Activated CD4-positive, alpha-beta T cell treated with anti-CD3 and anti-CD28 coated beads, Interleukin-2, amount 50 U/mL, for 48 hours (primary cell): Measurements from ENCODE around the gene TSPAN7.

Source experiments
- DNase-seq, 2 experiments: peaks; one replicate each; pipeline ENCODE4 v3.0.0-alpha.2; 2020

Gene TSPAN7

DNA sequence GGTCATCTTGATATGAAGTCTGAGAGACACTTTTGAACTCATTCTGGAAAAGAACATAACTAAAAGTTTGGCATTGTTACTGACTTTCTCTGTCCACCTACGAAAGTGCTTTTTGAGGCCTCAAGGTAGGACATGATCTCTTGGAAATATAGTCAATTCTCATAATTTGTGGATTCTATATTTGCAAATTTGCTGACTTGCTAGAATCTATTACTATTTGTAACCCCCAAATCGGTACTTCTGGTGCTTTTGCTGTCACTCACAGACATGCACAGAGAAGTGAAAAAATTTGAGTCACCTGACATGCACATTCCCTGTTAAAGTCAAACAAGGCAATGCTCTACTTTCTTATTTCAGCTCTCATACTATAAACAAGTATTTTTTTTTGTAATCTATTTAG is 35.6 kb downstream of the TSPAN7 start:
- DNase-seq: no peak

DNA sequence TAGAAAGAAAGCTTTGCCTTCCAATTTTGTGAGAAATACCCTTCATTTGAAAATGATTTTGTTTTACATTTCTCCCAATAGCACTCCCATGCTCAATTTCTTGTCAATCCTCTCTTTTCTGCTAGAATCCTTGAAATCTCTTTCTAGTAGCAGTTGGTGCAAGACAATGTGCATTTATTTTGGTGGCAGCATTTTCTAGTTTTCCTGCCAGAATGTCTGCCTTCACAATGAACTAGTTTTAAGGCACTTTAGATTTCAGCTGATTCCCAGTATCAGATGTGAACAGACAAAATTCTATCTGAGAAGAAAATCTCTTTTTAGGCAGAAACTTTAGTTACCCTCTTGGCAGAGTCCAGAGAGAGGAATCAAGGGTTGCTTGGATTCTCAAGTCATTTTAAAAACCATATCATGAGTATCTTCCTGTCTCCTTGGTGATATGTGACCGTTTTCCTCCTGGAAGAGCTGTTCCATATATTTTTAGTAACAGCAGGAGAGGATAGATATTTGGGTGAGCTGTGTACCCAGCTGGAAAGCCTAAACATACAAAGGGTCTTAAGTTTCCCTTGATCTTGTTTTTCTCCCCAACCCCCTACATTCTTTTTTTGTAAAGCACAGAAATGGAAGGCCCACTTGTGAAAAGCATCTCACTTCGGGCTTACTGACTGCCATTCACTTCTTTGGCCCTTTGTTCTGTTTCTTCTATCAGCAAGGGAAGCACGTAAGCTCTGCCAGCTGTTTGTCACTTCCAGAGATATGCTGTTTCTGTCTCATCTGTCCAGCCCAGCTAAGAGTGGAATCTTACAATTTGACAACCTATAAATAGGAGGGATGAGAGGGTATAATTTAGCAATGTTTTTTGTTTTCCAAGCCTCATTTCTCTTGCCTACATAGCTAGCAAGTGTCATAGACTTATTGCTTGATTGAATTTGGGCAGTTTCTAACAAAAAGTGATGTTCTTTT is 38.7 kb downstream of the TSPAN7 start:
- DNase-seq: no peak

DNA sequence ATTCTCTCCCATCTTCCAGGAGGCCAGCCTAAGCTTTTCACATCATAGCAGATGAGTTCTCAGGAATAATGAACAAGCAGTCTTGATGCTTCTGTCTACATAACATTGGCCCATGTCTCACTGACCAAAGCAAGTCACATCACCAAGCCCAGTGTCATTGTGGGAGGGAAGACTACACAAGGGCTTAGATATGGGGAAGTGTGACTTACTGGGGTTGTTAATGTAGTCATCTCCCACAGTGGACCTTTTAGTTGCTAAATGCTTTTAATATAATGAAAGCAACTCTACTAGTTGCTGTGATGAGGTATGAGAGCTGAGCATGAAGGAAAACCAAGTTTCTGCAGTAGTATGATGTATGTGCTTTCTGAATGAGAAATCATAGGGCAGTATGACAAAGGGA is 40.5 kb downstream of the TSPAN7 start:
- DNase-seq: no peak

DNA sequence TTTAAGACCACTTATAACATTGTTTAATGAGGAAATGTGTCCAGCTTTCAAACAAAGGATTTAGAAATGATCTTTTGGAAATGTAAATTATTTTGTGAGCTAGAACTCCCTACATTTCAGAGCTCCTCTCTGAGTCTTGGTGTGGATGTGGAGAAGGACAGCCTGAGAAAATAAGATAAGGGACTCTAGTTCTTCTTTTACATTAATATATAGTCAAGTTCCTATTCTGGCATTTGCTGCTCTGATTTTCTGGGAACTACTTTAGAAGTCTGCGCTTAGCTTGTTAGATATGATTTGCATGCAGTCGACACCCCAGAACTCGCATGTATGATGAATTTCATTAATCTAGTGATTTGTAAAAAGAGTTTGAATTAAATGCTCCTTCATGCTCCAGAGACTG is 45.5 kb downstream of the TSPAN7 start:
- no peak for DNase-seq

DNA sequence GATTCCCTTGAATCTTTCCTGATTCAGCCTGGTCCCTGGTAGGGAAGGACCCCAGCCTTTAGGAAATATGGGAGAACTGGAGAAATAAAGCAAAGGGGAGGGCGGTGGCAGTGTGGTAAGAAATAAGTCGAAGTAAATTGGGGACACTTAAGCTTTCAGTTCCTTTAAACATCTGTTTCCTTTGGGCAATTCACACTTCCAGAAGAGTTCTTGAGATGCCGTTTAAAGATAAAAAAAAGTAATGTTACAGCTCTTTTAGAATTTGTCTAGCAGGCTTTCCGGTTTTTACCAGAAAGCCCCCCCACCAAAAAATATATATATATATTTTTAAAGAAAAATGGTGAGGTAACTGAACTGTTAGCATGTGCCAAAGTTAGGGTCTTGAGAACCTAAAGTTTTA is 46.6 kb downstream of the TSPAN7 start:
- no peak for DNase-seq

DNA sequence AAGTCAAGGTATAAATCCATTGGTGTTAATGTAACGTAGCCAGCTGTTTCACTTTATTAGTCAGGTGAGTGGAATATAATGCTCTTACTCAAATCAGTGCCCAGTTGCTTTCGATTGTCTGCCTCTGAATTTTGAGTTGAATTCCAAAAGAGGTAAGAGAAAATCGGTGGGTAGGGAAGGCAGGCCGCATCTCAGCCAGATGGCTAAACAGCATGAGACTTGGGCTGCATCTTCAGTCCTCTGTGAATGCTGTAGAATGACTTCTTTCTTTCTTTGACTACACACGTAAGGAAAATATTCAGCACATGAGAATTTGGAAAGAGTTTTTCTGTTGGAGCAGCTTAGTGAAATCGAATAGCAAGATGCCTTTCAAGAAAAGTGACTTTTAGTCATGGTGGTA is 49.5 kb downstream of the TSPAN7 start:
- DNase-seq: no peak

DNA sequence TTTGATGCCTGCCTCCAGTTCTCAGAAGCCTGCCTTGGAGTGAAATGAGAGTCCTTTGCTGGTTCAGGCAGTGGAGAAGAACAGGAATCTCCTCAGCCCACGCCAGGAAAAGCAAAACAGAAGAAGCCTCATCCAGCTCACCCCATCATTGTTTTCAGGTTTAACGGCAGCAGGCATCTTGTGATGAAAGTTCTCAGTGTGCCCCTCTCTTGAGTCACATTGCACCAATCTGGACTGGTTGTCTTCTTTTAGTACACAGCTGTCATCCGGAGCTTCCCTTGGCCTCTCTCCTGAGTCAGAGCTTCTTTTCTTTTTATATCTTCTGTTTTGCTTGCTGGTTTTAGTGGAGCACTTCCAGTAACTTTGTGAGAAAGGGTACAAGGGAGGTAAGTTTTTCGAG is 50.9 kb downstream of the TSPAN7 start:
- DNase-seq: no peak

DNA sequence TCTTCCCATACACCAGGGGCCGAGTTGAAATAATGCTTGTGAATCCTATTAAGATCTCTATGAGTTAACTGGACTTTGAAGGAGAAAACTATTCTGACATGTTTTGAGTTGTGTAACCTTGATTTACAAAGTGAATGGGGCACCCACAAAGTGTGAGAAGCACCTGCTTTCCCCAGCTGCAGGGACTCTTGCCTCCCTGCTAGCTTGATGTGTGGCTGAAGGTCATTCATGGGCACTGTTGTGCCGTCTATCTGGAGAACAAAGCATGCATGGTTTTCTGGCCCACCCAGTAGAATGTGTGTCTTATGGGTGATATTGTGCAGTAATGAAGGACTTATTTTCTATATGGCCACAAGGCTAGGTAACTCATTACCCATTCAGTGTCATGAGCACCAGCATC is 53.1 kb downstream of the TSPAN7 start:
- no peak for DNase-seq

DNA sequence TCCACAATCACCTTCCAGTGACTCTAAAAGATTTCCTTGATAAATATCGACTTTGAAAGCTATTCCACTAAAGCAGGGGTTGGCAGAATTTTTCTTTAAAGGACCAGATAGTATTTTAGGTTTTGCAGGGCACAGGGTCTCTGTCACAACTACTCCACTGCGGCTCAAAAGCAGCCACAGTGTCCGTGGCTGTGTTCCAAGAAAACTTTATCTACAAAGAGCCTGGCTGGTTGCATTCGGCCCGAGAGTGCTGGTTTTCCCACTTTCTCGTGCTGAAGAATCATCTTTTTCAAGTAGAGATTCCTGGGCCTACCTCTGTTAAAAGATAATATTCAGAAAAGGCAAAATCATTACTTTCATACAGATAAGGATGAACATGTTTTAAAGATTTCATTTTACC is 55.6 kb downstream of the TSPAN7 start:
- no peak for DNase-seq

DNA sequence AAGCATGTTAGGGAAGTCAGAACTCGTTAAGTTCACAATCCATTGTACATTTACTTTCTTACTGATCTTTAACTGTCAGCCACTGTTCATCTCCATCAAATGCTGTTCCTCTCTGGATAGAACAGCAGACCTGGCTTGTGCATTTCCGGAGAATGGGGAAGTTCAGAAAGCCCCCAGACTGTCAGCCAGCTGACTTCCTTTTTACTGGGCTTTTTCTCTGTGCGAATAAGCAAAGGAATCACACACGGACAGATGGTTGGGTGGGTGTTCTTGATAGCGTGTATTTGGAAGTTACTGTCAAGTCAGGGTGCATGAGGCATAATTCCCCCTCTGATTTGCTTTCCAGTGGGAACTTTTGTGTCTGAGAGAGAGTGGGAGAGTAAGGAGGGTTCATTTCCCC is 56.8 kb downstream of the TSPAN7 start:
- DNase-seq: no peak

DNA sequence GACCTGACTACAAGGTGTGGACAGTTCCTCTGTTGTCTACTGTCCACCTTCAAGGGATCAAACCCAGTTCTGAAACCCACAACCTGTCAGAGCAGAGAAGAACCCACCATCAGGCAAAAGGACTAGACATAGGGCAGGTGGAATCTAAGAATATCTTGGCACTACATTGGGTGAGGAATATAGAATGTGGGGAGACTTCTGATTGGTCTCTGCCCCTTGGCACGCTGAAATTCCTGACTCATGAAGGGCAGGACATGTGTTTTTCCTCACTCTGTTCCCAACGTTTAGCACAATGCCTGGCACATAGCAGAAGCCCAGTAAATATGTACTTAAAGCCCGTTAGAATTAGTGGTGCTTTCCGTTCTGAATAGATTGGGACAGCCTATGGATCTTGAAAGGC is 59.3 kb downstream of the TSPAN7 start:
- no peak for DNase-seq

DNA sequence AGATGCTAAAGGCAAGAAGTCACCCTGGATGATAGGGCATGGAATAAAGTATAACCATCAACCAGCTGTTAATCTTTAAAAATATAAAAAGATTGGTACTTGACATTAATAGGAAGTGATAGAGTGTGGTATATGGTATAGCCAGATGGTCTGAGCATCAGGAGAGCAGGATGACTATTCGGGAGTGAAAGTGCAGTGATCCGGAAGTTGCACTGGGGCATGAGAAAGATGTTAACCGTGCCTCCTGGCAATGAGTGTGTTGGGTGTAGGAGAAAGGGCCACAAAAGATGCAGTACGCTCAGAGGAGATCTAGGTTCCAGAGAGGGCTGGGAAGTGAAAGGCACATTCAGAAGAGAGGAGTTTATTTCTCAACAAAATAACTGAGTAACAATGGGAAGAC is 65.0 kb downstream of the TSPAN7 start:
- DNase-seq: no peak

DNA sequence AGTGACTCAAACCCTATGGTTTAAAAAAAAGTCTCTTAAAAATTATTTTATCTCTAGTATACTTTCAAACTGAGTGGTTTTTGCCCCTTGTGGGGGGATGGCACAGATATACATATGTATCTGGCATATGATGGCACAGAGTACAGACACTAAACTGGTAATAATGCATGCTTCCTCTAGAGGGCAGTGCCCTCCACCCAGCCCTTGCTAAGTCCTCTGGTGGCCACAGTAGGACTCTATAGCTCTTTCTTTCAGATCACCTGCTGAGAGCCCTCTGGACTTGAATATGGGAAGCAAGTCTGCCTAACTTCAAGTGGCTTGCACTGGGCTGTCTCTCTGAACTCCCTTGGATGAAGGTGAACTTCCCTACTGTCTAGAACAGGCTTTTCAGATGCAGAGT is 66.3 kb downstream of the TSPAN7 start:
- peak; percentile 3 to 8 for DNase-seq

DNA sequence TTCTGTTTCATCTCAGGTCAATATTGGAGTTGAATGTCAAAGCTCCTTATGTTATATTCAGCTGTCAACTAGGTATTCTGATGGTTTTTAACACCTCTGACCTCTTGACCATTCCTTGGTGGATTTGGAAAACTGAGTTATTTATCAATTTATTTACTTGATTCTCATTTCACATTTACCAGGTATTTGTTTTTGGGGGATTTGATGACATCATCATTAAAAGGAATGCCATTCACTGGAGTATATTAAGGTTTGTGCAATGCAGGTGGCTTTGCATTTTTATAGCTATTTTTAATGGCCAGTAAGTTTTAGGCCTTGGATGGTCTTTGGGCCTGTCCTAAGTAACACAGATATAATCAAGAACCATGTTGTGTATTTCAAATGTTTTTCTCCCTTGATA is 67.2 kb downstream of the TSPAN7 start:
- no peak for DNase-seq

DNA sequence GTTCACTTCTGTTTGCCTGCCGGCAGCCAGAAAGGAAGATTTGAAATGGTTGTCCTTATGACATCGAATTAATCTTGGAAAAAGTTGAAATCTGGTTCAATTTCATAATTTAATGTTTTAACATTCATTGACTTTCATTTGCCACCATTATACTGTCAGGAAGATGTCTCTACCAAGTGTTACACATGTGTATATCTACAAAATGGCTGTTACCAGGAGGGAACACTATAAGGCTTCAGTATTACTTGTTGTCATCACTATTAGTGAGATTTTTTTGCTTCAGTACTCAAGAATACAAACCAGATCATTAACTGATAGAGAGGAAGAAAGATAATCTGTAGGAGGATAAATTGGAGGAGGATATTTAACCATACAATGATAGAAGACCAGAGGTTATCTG is 71.2 kb downstream of the TSPAN7 start:
- no peak for DNase-seq

DNA sequence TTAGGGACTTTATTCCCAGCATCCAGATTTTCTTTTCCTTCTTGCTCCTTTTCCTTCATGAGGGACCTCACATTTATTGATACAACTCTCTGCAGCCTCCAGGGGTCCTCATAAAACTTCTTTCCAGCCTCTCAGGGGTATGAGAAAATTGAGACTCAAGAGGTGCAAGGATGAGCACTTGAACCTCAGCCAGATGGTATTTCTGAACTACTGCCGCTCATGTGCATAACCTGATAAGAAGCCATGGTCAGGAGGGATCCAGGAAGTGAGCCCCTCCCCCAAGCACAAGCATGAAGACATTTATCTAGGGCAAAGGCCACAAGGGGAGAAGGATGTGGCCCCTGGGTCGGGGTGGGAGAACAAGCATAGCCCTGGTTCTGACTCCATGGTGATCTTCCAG is 73.3 kb downstream of the TSPAN7 start:
- no peak for DNase-seq

DNA sequence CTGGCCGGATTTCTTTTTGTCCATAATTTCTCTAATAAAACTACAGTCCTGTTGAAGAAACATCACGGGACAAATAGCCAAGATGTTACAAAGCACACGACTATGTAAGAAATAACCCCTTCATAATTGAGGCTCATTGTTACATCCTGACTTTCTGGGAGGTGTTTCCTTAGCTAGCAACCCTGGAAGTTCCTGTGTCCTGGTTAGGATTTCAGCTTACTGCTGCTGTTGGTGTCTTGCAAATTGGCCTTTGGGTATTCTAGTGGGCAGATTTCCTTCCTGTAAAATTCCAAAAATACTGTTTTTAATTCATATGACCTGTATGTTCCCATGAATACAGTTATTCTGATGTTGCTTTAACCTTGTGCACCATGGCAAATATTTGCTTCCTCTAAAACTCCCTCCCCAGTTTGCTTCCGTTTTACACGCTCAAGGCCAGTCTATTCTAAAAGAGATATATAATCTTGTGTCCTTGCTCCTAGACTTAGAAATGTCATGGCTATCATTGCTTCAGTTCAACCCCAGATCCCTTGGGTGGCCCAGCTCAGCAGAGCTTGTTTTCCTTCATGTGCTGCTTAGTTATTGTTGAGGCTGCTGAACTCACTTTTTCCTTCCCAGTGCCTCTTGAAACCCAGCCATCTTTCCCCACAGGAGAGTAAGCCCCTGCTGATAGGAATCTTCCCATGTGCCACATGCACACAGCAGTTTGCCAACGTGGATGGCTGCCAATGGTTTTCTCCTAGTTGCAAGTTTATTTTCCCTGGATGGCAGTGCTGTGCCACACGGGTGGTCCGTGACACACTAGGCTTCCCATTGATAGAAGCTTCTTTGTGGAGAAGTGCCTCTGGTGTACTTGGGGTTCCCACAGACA is 75.8 kb downstream of the TSPAN7 start:
- DNase-seq: no peak

DNA sequence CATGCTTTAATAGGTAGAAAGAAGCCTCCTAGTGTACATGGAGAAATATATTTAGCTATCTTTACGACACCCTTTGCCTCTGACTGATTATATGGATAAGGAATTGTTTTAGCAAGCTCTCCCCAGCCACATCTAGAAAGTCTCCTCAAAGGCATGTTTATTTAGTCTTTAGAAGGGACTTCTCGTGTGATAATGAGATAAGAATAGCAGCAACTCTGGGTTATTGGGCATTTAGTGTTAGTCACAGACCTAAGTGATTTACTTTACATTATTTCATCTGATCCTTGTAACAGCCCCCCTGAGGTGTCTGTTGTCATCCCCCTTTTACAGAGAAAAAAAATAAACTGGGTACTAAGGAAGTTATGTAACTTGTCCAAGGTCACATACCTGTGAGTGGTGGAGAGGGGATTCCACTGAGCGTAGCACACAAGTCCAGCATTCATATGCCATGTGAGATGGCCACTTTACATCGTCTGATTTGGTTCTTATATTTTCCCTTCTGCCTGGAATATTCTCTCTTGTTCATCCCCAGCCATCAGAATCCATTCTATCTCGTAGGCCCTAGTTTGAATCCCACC is 77.7 kb downstream of the TSPAN7 start:
- no peak for DNase-seq

DNA sequence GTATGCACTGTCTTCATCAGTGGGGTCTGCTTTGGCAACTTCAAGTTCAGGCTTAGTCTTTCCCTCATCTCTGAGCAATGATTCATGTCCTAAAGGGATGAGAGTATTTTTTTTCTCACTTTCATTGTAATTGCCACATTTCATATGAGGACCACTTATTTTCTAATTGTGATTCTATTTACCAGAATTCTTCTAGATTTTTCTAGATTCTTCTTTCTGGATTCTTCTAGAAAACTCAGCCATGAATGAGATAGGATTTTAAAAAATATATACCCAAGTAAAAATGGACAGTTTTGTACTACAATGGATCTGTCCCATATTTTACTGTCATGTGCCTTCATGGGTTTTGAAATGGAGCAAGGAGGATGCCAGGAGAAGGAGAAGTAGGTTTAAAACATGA is 78.4 kb downstream of the TSPAN7 start:
- no peak for DNase-seq

DNA sequence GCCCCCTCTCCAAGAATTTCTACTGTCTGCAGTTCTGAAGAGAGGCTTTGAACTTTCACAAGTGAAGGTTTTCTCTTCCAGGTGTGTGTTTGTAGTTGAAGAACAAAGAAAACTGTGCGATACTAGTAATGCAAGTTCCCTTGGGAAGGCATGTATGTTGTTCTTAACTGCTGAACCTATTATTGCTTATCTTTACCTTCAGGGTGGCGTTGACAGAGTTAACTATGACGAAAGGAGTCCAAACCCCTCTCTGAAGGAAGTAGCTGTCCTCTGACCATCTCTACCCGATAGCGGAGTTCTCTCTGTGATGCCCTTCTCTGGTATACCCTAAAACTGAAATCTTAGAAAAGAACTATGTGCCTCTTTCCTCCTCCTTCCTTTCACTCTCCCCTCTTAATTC is 79.9 kb downstream of the TSPAN7 start:
- no peak for DNase-seq

DNA sequence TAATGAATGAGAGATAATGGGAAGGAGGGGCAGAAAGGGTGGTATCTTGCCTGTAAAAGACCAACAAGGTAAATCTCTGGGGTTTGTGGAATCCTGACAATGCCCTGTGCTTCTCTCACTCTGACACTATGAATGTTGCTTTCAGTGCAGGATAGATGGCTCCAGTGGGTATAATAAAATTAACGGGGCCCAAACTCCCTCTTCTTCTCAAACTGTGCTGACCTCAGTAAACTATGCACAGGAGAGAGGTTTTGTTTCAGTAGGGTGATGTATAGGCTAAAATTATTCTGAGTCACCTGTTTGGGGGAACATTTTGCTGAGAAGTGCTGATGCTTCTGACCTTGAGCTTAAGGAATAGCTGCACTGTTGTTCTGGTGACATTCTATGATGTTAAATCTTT is 82.6 kb downstream of the TSPAN7 start:
- DNase-seq: no peak

DNA sequence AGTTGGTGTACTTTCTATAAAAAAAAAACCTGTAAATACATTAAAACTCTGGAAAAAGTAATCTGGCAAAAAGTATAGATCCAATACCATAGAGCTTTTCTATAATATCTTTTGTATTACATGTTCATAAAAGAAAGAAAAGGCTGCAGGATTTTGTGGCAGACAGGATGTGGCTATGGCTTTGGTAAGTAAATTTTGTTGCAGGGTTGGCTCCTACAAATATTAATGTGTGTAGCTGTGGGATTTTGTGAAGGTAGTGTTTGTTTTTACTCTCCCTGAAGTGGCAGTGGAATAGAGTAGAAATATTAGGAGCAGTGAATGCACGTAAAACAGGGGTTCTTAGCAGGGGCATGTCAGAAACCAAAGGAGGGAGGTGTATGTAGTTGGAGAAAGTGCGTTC is 84.8 kb downstream of the TSPAN7 start:
- no peak for DNase-seq

DNA sequence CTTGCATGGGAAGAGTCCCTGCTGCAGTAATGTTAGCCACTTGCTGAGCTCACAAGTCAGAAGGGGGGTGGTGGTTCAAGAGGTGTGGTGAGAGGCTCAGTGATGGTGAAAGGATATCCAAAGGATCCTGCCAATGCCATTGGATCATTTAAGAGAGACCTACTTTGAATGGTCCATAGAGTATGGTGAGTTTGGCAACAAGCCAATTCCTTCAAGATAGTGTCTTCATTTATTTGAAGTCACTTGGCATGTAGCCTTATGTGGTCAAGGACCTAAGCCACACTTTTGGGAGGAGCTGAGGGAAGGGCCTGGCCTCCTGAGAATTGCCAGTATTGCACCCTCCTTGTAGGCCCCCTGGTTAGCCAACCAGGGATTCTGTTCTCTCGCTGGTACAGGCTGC is 87.9 kb downstream of the TSPAN7 start:
- DNase-seq: no peak
